Psoas muscle (tissue), 8 donors: Measurements from ENCODE around the gene PROP1. TPM values are rescaled to one million over a fixed set of nuclear protein-coding genes. Genes with fewer than 3 reads are reported as not detected.
"Not testable (repeated sequence)": the region's sequence is repeated elsewhere in the genome, so short reads cannot be mapped to it uniquely, and the experiment has no call there.

Experiments
- ATAC-seq, 4 donors: fragments of 200-7000 bp; cut with Tn5 transposase; one replicate each; pipeline ENCODE4 v1.9.1; 2020; ENCODE audit warnings: moderate library complexity in 3 of 4, mild to moderate bottlenecking in 2 of 4
- DNase-seq, 2 donors: peaks; one replicate each; pipeline ENCODE4 v3.0.0-alpha.2; 2020
- H3K27ac ChIP-seq: fragments of 200-600 bp; one replicate; pipeline ENCODE4 v1.8.0; 2022
- H3K27me3 ChIP-seq, 3 donors: fragments of 200-600 bp in 1 of 3; one replicate each; pipeline versions ENCODE4 v1.6.1 to v1.8.0; 2013 to 2022; ENCODE audit warnings: low read length in 2 of 3, mild to moderate bottlenecking in 2 of 3, moderate library complexity in 1 of 3; ENCODE audit not compliant: insufficient read depth in 3 of 3
- H3K36me3 ChIP-seq, 2 donors: fragments of 200-600 bp in 1 of 2; one replicate each; pipeline versions ENCODE4 v1.6.1 to v1.8.0; 2013 to 2022; ENCODE audit warnings: low read depth in 1 of 2, mild to moderate bottlenecking in 1 of 2, moderate library complexity in 1 of 2; ENCODE audit not compliant: insufficient read depth in 1 of 2
- H3K4me1 ChIP-seq: fragments of 200-600 bp; one replicate; pipeline ENCODE4 v1.8.0; 2022
- H3K4me3 ChIP-seq: fragments of 200-600 bp; one replicate; pipeline ENCODE4 v1.8.0; 2022; ENCODE audit warnings: mild to moderate bottlenecking
- H3K9me3 ChIP-seq: fragments of 200-600 bp; one replicate; pipeline ENCODE4 v1.8.0; 2022
- CTCF ChIP-seq: fragments of 200-600 bp; IDR thresholded peaks from one replicate; pipeline ENCODE4 v1.8.0; 2022; ENCODE audit warnings: antibody characterized with exemption
- WGBS, 3 donors: extraction: QIAGEN DNeasy Blood & Tissue Kit; methylation state at CpG; one replicate each; pipeline versions ENCODE4 v1.1.6 to v1.1.7; 2013; 5-methylcytosine and 5-hydroxymethylcytosine counted together
- intact Hi-C, 2 donors: fragments of 100-400 bp; cut with DNase I; formaldehyde crosslinking; loops; one replicate each; pipeline versions ENCODE4 v1.11.0 to v1.14.2; 2022
- polyA plus RNA-seq, 3 donors: library from polyadenylated mRNA; stranded (reverse); fragments of 200-250 nt; gene quantifications; one replicate each; pipeline ENCODE4 v1.2.3, GENCODE V29; 2013
- total RNA-seq, 4 donors: library from RNA; stranded (reverse); fragmentation: NEBNext Ultra II Directional in 2 of 4; extraction: Animal tissue kit (Norgen Biotek cat#: 25700) in 2 of 4; gene quantifications; one replicate each; pipeline versions ENCODE4 v1.2.1 to v1.2.4, GENCODE V29; 2021 to 2023
- donor health status: healthy with polysubstance abuse.
- donor health status: DM: no; HTN: no; CAD: no; lungs with moderate emphysema.
- donor health status: Bipolar disorder and iron deficiency.
- donor health status: healthy.
- donor health status: DM: yes; HTN: yes; CAD: no.
- donor health status: DM: no; HTN: no; CAD: no.
- donor health status: DM: no; HTN: no; CAD: no.
- donor health status: DM: yes; HTN: yes; CAD: no.

The PROP1 gene
- total and polyA plus RNA-seq, 7 donors, result not detected

GRCh38 chr5:177982072-177982727 lies 13.8 kb downstream of the PROP1 start:
- WGBS, 3 donors, result 23 to 28% (median 24%) methylated on average over 17 of the region's 17 CpGs
- peaks cover 7 to 63% (median 27%) of the 10 kb centered on the region in 3 donors for H3K27me3 ChIP-seq
- DNase-seq (no peak), ATAC-seq (peak in 1 of 4 donors; percentile 67)
- TF ChIP-seq CTCF, result peak; percentile 16
- H3K4me3 ChIP-seq, result no peak overlapping the region
- no peaks in the 10 kb centered on the region for H3K4me1 ChIP-seq
- no peak overlapping the region for H3K27ac ChIP-seq
- H3K36me3 ChIP-seq, result no peaks in the 10 kb centered on the region
- intact Hi-C loops, result no loop called here
- H3K9me3 ChIP-seq, result no peaks in the 10 kb centered on the region

- Histone ChIP-seq H3K4me1 (no peaks in the 10 kb centered on the region), H3K36me3 (no peaks in the 10 kb centered on the region), H3K4me3 (no peak overlapping the region), H3K27me3 (peaks cover 7 to 59% (median 27%) of the 10 kb centered on the region in 3 donors), H3K9me3 (no peaks in the 10 kb centered on the region), H3K27ac (no peak overlapping the region)
- intact Hi-C loops, result no loop called here
- DNase-seq, result no peak
- no peak for TF ChIP-seq CTCF
- no peak for ATAC-seq
- 72 to 76% (median 73%) methylated on average over 26 of the region's 26 CpGs for WGBS, 3 donors
These were observed 14.6 kb downstream of the PROP1 start for GRCh38 chr5:177981296-177982071.

GRCh38 chr5:177980743-177981151 lies 15.3 kb downstream of the PROP1 start:
- intact Hi-C loops, result no loop called here
- WGBS, 3 donors, result 14 to 25% (median 22%) methylated on average over 10 of the region's 10 CpGs
- DNase-seq, result no peak
- Histone ChIP-seq H3K4me1 (no peaks in the 10 kb centered on the region), H3K4me3 (no peak overlapping the region), H3K27ac (no peak overlapping the region), H3K9me3 (no peaks in the 10 kb centered on the region), H3K36me3 (no peaks in the 10 kb centered on the region), H3K27me3 (peaks cover 7 to 54% (median 25%) of the 10 kb centered on the region in 3 donors)
- no peak for ATAC-seq
- no peak for TF ChIP-seq CTCF

DNA sequence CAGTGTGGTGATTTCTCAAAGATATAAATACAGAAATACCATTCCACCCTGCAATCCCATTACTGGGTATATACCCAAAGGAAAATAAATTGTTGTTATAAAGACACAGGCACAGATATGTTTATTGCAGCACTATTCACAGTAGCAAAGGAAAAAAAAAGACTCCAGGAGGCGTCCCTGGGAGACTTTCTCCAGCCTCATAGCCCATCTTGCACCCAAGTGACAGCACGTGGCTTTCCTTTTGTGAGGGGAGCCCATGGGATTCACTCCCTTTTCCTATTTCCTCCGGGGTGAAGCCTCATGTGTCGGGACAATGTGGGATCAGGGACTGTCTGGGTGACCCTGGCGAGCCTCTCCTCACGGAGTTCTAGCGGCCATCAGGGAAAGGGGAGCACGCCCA lies 18.4 kb downstream of the PROP1 start:
- H3K36me3 ChIP-seq, H3K9me3 ChIP-seq, H3K4me3 ChIP-seq, intact Hi-C loops, H3K4me1 ChIP-seq, ATAC-seq, H3K27ac ChIP-seq, DNase-seq: not testable (repeated sequence)
- 48 to 66% (median 48%) methylated on average over 4 to 8 of the region's 8 CpGs for WGBS, 3 donors
- peaks cover 0 to 35% (median 13%) of the 10 kb centered on the region in 3 donors for H3K27me3 ChIP-seq

DNA sequence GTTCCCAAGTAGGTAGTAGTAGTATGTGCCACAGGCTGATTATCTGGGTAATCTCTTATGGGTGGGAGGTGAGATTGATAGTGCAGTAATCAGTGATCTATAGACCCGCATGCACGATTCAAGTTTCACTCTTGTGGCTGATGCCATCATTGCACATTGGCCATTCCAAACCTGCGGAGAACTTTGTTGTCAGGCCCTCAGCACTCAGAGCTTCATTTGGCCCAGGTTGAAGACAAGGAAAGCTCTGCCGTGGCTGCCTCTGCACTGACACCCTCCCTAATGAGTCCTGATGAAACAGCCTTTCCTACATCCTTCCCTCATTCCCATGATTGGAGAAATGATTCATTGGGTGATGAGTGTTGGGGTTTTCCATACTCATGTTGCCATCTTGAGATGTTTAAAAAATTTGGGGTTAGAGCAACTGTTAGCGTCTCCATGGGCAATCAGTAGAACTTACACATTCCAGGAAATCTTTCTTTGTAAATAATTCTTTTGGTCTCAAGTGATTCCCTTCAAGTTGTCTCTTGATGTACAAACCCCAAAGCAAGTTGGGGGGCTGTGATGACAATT lies 22.9 kb downstream of the PROP1 start:
- intact Hi-C loops, result no loop called here
- DNase-seq (no peak), ATAC-seq (no peak)
- 74 to 81% (median 75%) methylated on average over 5 of the region's 5 CpGs for WGBS, 3 donors
- Histone ChIP-seq H3K36me3 (no peaks in the 10 kb centered on the region), H3K4me1 (no peaks in the 10 kb centered on the region), H3K4me3 (no peak overlapping the region), H3K27me3 (peaks cover 0 to 15% (median 0%) of the 10 kb centered on the region in 3 donors), H3K27ac (no peak overlapping the region), H3K9me3 (no peaks in the 10 kb centered on the region)
- no peak for TF ChIP-seq CTCF
